Activated CD4-positive, CD25-positive, alpha-beta regulatory T cell treated with anti-CD3 and anti-CD28 coated beads, Interleukin-2, amount 50 U/mL, for 16 hours (primary cell): Measurements from ENCODE around the gene FXR2.

ENCODE experiments used
- DNase-seq: peaks from one replicate; pipeline ENCODE4 v3.0.0-alpha.2; 2020; ENCODE audit warnings: low read depth, low spot score

The FXR2 gene

DNA sequence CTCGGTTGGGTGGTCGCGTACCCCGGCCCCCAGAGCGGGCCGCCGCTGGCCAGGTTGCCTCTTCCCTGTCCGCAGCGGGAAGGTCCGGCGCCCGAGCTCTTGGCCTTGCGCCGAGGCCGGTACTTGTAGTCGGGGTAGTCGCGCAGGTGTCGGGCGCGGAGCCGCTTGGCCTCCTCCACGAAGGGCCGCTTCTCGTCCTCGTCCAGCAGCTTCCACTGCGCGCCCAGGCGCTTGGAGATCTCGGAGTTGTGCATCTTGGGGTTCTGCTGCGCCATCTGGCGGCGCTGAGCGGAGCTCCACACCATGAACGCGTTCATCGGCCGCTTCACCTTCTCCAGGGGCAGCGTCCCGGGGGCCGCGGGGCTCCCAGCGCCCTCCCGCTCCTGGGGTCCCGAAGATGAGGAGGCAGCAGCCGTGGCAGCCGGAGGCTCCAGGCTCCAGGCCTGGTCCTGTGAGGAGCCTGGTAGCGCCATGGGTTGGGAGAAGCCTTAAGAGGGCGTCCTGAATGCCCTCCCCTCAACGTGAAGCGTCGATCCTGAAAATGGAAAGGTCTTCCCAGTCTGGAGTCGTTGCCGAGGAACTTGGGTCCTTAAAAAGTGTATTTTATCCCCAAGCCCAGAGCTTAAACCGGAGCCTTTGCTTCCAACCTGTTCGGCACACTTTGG is 25.4 kb downstream of the FXR2 start:
- DNase-seq, result no peak

DNA sequence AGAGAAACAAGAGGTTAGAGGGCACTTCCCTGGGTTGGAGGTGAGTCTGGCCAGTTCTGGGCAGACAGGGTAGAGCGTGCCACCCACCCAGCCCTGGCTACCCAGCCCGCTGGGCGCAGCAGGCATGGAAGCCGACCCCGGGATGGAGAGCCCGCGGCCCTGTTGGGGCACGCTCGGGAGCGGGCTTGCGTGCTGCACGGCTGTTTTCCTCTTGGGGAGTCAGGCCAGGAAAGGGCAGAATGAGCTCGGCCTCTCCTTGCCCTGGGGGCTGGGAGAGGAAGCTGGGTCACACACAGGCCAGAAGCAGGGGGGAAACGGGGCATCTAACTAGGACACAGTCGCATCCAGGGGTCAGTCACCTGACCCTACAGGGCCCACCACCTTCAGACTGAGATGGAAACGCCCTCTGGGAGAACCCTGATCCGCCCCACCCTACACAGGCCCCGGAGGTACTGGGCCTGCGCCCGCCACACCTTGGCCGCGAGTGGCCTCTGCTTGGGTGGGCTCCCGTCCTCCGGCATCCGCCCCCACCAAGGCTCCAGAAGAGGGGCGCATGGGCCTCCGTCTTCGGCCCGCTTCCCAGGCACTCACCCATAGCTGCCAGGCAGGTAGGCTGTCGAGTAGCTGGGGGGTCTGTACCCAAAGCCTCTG is 26.0 kb downstream of the FXR2 start:
- no peak for DNase-seq

DNA sequence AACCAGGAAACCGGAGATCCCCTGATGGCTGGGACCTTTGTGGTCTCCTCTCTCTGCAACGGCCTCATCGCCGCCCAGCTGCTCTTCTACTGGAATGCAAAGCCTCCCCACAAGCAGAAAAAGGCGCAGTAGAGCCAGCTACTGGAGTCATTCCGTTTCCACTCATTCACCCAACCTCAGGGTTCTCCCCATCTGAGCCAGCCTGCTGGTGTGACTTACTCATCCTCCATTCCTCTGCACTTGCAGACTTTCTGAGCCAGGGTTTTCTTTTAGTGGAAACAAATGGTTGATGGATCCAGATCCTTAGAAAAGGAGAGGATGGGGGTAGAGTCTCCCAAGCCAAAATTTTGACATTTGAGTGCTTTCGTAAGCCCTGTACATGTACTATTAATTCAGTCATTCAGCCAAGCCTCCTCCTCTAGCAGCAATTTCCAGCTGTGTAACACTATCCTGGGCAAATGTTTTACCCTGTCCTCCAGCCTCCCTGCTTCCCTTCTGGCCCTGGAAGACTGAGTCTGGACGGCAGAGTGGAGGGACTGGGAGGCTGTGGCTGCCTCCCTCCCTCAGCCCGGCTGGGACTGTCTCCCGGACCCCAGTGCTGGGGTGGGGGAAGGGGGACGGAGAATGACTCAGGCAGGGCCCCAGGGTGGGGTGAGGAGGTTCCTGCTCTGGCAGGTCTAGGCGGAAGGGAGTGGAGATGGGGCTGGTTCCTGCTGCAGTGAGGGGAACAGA is 27.1 kb downstream of the FXR2 start:
- DNase-seq, result no peak

DNA sequence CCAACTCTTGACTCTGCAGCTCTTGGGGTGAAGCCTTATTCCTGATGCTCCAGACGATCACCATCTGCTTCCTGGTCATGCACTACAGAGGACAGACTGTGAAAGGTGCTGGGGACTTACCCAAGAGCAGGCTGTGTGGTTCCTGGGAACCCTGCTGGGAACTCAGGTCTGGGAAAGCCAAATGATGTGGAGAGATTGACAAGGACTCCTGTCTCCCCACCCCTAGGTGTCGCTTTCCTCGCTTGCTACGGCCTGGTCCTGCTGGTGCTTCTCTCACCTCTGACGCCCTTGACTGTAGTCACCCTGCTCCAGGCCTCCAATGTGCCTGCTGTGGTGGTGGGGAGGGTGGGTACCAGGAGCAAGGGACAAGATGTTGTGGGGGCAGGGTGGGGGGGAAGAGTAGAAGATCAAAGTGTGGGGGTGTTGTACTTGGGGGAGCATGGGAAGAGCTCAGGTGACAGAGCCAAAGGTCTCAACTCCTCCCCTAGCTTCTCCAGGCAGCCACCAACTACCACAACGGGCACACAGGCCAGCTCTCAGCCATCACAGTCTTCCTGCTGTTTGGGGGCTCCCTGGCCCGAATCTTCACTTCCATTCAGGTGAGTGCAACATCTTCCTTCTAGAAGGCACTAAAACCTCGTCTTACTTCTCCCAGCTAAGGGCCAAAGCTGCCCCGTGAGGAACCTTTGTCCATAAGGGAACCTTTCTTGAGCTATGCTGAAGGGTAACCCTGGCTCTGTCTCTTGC is 27.9 kb downstream of the FXR2 start:
- DNase-seq, result no peak

DNA sequence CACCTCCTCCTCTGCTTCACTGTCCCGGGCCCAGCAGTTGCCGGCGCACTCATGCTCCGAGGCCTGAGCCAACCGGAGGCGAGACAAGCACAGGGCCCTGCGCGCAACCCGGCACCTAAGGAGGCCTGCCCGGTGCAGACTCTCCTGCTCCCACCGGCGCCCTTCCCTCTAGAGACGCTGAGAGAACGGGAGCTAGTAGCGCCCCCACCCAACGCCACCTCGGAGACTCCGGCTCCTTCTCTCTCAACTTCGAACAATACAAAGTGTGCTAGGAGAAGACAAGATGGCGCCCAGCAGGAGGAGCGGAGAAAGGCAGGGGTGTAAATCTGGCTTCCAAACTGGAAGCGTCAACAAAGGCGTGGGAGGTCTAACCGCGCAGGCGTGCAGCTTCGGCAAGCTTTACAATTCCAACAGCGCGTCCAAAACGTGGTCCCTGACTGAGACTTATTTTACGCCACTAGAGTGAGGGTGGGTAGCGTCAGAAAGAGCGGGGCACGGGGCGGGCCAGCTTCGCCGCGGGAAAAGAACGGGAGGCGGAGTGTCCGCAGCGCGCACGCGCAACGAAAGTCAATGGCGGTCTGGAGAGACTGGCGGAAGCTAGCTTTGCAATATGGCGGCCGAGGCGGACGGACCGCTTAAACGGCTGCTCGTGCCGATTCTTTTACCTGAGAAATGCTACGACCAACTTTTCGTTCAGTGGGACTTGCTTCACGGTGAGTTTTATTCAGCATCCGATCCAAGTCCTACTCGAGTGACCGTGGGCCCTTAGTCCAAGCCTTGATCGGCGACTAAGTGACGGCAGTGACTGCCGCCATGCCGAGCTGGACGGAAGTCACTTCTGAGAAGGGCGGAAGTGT is 31.2 kb downstream of the FXR2 start, which contains the start of gene MPDU1:
Gene MPDU1, plus strand, starts transcription at position 600 of the 857 bp plus-strand sequence. Its CDS starts 11 bp downstream, at position 611.
- DNase-seq, result peak; percentile 87

DNA sequence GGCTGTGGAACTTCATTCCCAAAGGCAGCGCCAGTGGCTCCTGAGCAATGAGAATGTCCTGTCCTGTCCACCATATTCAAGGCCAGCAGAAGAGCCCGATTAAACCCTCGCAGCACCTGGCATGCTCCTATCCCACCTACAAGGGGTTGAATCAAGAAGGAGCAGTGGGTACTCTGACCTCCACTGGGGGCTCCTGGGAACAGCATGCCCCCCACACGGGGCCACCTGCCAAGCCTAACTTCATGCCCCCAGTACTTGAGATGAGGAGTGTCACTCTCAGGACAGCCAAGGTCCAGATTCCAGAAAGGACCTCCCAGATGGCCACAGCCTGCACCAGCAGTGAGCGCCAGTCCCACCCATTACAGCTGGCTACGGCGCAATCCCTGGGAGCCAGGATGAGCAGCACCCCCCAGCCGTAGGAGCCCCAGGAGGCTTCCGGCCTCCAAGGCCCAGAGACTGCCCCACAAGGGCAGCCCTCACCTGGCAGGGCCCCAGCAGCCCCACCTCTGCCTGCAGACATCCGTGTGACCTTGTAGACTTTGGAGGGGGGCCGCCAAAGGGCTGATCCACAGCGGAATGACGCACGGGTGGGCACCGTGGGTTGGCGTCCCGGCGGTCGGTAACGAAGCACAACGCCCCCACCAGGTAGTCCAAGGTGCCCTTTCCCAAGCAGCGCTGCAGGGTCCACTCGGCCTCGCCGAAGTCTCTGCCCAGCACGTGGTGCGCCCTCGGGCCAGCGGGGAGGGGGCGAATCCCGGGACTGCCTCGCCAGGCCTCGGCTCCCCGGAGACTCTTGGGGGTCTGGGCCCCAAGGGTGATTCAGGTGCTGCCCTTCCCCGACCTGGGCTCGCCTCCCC is 32.1 kb downstream of the FXR2 start:
- no peak for DNase-seq

DNA sequence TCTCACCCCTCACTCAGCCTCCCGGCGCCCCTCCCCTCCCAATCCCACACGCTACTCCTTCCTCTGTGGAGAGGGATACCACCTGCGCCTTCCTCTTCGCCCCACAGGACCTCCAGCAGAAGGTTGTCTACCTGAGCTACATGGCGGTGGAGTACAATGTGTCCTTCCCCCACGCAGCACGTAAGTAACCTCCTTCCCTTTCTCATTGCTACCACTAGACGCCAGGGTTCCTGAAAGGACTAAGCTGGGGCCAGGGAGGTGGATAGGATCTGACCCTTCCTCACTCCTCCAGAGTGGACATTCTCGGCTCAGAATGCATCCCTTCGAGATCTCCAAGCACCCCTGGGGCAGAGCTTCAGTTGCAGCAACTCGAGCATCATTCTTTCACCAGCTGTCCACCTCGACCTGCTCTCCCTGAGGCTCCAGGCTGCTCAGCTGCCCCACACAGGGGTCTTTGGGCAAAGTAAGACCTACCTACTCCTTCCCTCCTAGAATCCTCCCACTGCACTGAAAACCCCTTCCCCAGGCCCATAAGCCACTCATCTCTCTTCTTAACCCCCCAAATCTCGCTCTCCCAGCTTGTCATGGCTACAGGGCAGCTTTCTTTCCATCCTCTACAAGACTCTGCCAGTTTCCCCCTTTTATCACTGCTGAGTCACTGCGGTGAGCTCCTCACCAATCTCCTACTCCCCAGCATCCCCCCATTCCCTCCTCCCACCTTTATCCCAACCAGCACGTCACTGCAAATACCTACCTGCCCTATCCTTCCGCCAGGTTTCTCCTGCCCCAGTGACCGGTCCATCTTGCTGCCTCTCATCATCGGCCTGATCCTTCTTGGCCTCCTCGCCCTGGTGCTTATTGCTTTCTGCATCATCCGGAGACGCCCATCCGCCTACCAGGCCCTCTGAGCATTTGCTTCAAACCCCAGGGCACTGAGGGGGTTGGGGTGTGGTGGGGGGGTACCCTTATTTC is 33.8 kb downstream of the FXR2 start:
- DNase-seq, result no peak

DNA sequence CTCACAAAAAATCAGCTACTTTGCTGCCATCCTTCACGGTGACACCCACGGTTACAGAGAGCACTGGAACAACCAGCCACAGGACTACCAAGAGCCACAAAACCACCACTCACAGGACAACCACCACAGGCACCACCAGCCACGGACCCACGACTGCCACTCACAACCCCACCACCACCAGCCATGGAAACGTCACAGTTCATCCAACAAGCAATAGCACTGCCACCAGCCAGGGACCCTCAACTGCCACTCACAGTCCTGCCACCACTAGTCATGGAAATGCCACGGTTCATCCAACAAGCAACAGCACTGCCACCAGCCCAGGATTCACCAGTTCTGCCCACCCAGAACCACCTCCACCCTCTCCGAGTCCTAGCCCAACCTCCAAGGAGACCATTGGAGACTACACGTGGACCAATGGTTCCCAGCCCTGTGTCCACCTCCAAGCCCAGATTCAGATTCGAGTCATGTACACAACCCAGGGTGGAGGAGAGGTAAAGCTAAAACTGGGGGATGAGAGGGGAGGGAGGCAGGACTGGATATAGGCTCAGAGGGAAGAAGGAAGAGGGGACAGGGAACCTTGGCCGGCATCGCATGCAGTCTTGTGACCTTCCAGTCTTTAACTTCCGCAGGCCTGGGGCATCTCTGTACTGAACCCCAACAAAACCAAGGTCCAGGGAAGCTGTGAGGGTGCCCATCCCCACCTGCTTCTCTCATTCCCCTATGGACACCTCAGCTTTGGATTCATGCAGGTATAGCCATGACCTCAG is 34.7 kb downstream of the FXR2 start:
- no peak for DNase-seq

DNA sequence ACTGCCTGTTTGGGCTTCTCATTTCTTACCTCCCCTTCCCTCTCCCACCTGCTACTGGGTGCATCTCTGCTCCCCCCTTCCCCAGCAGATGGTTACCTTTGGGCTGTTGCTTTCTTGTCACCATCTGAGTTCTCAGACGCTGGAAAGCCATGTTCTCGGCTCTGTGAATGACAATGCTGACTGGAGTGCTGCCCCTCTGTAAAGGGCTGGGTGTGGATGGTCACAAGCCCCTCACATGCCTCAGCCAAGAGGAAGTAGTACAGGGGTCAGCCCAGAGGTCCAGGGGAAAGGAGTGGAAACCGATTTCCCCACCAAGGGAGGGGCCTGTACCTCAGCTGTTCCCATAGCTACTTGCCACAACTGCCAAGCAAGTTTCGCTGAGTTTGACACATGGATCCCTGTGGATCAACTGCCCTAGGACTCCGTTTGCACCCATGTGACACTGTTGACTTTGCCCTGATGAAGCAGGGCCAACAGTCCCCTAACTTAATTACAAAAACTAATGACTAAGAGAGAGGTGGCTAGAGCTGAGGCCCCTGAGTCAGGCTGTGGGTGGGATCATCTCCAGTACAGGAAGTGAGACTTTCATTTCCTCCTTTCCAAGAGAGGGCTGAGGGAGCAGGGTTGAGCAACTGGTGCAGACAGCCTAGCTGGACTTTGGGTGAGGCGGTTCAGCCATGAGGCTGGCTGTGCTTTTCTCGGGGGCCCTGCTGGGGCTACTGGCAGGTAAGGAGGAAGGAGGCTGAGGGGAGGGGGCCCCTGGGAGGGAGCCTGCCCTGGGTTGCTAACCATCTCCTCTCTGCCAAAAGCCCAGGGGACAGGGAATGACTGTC is 35.5 kb downstream of the FXR2 start, which contains the start of gene CD68:
Gene CD68, plus strand, starts transcription at position 638 of the 833 bp plus-strand sequence. Its CDS starts 40 bp downstream, at position 678.
- DNase-seq, result no peak

DNA sequence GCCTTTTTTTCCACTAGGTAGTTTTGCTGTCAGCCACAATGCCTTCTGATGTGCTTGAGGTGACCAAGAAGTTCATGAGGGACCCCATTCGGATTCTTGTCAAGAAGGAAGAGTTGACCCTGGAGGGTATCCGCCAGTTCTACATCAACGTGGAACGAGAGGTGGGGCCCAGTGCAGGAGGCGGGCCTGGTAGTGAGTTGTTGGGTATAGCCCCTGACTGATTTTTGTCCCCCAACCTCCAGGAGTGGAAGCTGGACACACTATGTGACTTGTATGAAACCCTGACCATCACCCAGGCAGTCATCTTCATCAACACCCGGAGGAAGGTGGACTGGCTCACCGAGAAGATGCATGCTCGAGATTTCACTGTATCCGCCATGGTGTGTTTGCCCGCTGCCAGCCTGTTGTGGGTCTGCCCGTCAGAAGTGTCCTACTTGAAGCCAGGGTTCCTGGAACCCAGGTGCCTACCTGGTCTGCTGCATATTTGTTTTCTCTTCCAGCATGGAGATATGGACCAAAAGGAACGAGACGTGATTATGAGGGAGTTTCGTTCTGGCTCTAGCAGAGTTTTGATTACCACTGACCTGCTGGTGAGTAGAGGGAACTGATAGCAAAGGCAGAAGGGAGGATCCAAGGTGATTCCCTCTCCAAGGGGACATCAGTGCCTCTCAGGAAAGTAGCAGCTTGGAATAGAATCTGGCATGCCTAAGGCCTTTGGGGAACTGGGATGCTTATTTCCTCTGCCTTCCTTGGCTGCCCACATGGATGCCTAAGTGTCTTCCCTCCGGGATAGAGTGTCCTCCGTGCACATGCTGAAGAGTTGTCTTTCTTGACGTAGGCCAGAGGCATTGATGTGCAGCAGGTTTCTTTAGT is 37.1 kb downstream of the FXR2 start:
- no peak for DNase-seq

DNA sequence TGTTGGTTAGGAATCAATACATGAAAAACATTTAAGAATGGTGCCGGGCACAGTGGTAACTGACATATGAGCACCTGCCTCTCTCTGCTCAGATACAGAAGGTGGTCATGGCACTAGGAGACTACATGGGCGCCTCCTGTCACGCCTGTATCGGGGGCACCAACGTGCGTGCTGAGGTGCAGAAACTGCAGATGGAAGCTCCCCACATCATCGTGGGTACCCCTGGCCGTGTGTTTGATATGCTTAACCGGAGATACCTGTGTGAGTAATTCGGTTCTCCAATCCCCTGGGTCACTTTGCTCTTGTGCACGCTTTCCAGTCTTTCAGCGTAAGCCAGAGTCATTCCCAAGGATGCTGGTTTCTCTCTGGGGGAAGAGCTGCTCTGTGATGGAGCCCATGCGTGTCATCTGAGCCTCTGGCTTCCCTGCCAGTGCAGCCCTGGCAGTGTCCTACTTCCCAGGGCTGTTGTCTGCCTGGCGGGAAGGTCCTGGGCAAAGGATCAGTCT is 38.2 kb downstream of the FXR2 start:
- DNase-seq, result no peak

DNA sequence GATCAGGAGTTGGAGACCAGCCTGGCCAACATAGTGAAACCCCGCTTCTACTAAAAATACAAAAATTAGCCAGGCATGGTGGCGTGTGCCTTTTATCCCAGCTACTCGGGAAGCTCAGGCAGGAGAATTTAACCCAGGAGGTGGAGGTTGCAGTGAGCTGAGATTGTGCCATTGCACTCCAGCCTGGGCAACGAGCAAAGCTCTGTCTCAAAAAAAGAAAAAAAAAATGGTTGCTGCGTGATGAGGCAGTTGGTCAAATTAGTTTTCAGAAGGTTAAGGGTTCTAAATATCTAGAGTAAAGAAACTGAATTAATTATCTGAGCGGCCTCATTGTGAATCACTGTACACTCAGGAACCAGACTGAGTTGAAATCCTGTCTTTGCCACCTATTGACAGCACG is 38.7 kb downstream of the FXR2 start:
- DNase-seq, result no peak

DNA sequence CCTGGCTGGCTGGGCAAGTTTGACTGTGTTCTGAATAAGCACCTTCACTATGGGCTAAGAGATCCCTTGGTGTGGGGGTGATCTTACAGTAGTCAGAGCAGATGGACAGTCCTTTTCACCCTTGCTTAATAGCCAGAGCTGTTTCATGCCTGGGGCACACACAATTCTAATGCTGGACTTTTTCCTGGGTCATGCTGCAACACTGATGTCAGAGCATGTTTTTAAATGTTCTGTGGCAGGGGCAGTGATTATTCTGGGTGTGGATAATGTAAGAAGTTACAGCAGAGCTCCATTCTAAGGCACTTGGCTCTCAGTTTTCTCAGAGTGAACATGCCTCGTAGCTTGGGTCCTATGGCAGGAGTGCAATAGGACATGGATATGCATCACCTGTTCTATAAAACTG is 39.2 kb downstream of the FXR2 start:
- DNase-seq, result no peak

DNA sequence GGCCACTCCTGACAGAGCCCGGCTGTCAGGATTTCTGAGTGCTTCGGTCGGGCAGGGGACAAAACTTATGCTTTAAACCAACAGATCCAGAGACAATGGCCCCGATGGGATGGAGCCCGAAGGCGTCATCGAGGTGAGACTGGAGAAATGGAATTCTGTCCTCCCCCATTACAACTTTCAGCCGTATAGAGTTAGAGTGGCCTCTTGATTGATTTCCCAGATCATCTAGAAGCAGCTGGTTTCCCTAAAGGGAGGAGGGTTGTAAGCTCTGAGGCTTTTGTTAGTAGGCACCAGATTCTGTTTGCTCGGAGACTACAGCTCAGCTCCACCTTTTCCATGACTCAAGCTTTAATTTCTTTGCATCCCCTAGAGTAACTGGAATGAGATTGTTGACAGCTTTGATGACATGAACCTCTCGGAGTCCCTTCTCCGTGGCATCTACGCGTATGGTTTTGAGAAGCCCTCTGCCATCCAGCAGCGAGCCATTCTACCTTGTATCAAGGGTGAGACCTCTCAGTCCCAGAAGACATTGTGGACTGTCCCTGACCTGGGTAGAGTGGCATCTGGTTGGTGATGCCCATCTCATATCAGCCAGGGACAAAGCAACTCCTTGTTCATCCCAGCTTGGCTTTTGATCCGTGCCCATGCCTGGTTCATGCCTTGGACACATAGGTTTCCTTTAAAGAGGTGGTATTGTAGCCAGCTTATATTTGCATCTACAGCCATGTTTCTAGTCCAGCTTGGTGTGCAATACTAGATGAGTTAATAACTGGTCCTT is 40.3 kb downstream of the FXR2 start:
- DNase-seq, result no peak
